Stimulated activated CD4-positive, alpha-beta T cell treated with anti-CD3 and anti-CD28 coated beads, Interleukin-15, amount 100 ng/mL, for 48 hours (primary cell): ENCODE data around the gene PDGFA.

Source experiments
- DNase-seq, 2 donors: peaks; one replicate each; pipeline ENCODE4 v3.0.0-alpha.2; 2020; ENCODE audit warnings: low read depth in 2 of 2

Gene PDGFA

DNA sequence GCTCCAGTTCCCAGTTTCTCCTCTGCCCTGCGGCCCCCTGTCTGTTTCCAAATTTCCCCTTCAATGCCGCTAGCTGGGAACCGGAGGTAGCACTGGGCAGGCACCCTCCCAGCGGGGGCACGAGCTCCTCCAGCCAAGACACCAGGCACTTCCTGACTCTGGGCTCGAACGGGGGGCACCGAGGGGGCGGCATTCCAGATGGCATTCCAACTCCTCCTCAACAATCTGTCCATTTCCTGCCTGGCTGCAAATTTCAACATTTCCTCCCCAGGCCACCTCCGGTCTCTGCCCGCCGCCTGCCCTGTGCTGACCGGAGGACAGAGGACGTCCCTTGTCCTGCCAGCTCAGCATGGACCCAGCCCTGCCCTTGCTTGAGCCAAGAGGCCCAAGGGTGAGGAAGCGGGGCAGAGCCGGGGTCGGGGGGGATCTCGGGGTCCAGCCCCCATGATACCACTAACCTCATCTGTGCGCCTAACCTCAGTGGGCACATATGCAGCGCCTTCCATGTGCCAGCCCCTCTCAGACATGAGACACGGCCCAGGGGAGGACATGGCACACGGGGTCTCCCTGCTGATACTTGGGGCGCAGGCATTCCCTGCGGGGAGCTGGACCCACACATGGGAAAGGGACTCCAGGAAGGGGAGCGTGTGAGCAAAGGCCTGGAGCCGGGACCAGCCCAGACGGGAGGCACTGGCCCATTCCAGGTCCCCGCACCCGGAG lies 58.0 kb downstream of the PDGFA start:
- DNase-seq: no peak

DNA sequence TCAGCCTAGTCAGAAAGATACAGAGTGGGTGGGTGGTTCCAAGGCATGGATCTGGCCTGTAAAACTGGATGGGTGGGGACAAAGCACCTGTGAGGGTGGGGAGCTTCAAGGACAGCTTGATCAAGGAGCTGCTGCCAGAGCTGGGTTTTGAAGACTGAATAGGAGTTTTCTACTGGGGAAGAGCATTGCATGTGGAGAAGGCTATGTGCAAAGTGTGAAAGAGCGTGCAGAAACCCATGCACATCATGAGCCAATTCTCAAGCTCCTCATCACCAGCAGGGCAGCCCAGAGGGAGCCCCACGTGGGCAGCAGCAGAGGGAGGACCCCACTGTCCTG lies 58.6 kb downstream of the PDGFA start:
- no peak for DNase-seq

DNA sequence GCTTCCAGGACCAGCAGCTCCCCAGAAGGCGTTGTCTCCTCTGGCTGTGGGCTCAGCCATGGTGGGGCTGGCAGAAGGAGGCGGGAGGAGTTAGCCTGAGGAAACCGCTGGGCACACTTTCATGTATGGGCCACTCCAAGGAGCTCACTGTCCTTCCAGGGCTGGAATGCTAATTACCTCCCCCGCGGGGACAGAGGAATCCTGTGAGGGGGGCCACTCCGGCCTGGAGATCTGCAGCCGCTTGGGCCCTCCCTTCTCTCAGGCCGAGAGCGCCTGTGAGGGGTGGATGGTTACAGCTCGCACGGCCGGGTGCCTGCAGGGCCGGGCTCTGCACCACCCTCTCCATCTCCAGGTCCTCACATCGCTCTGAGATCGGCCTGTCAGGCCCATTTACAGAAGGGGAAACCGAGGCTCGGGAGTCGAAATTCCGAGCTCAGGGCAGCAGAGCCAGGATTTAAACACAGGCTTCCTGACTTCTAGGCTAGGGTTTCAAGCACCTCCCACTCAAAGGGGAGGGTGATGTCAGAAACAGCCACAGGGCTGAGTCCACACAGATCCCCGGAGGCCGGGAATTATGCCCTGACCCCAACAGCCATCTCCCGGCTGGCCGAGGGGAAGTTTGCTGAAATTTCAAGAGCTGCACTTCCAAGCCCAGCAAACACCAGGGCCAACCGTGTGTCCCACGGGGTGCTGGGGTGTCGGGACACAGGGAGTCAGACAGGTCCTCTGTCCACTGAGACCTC lies 59.1 kb downstream of the PDGFA start:
- no peak for DNase-seq

DNA sequence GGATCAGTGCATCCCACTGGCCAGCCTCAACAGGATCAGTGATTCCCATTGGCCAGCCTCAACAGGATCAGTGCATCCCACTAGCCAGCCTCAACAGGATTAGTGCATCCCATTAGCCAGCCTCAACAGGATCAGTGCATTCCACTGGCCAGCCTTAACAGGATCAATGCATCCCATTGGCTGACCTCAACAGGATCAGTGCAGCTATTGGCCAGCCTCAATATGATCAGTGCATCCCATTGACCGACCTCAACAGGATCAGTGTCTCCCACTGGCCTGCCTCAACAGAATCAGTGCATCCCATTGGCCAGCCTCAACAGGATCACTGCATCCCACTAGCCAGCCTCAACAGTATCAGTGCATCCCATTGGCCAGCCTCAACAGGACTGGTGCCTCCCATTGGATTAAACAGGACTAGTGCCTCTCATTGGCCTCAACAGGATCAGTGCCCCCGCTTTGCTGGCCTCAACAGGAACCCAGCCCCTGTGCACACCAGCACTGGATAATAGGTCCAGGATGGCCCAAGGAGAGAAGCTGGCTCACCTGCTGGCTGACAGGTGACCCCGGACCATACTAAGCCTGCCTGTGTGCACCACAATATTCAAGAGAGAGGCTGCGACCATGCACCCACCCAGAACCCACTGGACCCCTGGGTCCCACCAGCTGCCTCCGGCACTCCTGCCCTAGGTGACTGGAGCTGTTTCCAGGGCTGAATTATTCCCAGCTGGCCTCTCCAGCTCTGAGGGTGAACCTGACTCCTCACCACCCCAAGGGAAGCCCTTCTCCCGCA lies 59.9 kb downstream of the PDGFA start:
- DNase-seq: no peak

DNA sequence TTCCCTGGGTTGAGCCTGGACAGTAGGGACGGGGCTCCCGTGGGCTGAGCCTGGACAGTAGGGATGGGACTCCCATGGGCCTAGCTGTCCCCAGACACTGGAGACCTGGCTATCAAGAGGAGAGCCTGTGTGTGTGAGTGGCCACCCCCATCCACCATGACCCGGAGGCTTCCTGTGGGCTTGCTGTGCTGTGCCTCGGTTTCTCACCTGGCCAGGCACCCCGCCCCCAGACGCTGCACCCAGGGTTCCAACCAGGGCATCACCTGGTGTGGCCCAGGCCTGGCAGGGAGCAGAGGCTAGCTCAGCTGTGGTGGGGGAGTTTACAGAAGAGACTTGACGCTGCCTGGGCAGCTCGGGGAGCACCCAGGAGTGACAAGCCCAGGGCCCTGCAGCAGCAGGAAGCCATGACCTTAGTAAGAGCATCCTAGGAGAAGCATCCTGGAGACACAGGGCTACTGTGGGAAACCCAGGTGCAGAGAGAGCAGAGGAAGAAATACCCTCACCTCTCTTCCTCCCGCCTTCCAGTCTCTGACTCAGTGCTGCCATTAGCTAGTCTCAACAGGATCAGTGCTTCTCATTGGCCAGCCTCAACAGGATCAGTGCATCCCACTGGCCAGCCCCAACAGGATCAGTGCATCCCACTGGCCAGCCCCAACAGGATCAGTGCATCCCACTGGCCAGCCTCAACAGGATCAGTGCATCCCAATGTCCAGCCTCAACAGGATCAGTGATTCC lies 61.0 kb downstream of the PDGFA start:
- DNase-seq: no peak

DNA sequence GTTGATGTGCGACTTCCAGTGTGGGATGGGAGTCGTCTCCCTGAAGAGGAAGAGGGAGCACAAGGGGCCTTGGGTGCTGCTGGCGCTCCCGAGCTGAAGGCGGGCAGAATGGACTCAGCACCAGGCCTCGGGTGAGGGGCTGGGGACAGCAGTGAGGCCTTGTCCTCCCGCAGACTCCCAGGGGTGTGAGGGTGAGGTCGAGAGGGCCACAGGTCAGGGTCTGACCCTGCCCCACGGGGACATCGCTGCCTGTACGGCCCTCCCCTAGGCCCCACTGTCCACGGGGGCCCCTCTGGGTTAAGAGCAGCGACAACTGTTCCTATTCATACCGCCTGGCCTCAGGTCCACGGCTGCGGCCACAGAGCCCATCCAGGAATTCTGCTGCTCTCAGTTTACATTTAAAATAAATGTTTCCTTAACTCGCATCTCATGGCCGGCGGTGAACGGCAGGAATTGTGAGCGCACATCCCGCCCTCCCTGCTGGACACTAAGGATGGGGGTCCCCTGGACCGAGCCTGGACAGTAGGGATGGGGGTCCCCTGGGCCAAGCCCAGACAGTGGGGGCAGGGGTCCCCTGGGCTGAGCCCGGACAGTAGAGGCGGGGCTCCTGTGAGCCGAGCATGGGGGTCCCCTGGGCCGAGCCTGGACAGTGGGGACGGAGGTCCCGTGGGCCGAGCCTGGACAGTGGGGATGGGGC lies 61.7 kb downstream of the PDGFA start:
- no peak for DNase-seq

DNA sequence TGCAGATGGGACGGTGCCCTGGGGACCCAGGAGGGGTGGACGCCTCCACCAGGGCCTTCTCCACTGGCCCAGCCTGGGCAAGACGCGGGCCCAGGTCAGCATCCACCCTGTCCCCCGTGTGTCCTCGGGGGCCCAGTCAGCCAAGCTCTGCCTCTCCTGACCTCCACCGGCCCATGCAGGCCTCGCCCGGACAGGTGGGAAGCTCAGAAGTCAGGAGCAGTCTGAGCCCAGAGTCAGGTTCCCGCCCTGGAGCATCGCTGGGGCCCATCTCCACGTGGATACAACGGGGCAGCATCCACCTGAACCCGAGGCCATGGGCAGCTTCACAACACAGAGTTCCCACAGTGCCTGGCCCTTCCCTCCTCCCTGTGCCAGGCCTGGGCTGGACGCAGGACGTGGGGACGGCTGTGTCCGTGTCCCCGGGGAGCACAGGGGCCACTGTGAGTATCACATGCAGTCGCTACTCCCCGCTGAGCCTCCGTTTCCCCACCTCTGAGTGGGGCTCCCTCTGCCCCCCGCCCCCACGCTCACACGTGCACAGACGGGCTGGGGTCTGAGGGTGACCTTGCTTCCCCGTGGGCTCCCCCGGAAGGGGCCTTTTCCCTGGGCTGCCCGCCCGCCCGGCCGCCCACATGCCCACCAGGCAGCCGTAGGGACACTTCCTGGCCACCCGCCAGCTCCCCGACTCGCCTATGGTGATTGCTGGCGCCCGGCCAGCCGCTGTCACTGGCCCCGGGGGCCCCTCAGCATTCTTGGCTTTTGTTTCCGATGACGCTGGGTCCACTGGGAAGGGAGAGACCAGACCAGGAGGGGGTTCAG lies 64.3 kb downstream of the PDGFA start:
- no peak for DNase-seq

DNA sequence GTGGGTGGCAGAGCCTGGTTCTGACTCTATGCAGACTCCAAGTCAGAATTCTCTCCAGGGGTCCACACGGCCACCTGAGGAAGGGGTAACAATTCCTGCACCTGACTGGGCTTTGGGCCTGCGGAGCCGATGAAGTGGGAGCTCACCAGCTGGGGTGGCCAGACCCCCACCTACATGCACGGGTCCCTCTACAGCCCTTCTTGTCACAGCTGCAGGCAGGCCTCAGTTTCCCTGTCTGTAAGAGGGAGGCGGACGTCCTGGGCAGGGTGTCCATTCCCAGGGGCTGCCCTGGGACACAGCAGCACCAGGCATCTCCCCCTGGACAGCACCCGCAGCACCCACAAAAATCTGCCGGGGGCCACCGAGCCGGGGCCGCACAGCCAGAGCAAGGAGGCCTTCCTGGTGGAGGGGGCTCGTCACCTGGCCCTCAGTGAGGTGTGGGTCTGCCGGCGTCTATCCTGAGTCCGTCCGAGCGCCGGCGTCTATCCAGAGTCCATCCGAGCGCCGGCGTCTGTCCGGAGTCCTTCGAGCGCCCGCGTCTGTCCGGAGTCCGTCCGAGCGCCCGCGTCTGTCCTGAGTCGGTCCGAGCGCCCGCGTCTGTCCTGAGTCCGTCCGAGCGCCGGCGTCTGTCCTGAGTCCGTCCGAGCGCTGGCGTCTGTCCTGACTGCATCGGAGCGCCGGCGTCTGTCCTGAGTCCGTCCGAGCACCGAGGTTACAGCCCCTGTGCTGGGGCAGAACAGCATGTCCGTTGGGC lies 65.1 kb downstream of the PDGFA start:
- DNase-seq: no peak

DNA sequence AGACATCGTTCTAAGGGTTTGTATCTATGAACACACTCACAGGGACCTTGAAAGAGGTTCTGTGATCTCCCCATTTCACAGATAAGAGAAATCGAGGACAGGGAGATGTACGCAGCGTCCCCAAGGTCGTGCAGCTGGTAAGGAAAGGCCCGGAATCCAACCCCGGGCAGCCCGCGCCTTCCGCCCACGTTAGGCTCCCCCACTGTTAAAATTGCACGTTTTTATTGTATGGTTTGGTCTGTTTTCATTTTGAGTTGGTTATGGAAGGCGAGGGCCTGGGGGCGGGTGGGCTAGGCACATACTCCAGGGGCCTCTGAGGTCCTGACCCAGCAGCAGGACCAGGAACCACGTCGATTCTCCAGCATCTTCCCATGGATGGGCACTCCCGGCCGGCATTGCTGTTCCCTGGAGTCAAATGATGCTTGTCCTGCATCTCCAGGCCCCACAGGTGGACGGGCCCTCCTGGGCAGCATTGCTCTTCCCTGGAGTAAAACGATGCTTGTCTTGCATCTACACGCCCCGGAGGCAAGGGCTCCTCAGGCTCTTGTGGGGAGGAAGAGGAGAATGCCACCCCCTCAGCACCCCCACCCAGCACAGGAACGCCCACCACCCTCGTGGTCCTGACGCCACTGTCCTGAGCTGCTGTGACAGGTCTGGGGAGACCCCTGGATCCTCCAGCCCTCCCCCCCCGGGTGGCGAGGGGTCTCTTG lies 65.9 kb downstream of the PDGFA start:
- no peak for DNase-seq

DNA sequence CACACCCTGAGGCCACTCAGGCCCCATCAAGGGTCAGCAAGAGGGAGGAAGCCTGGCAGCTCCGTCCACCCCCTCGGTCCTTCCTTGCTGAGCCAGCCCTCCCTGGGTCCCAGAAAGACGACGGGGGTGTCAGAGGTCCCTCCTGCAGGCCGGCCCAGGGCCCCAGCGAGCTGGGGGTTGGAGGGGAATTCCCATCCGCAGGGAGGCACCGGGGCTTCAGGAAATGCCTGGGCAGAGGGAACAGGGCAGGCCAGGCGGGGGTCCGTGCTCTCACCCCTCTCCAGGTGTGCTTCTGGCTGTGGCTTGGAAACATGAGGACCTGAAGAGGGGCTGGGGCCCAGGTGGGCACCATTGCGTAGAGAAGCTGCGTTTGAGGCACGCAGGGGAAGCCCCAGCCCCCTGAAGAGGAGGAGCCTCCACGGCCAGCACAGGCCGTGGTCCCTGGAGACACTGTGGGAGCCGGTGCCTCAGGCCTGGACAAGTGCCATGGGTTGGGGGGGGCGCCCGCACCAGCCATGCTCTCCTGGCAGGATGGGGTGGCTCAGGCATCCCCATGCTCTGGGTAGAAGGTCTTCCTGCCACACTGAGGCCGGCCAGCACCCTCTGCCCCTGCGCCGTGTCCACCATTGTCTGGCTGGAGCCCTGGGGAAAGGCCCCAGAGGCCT lies 66.7 kb downstream of the PDGFA start:
- no peak for DNase-seq

DNA sequence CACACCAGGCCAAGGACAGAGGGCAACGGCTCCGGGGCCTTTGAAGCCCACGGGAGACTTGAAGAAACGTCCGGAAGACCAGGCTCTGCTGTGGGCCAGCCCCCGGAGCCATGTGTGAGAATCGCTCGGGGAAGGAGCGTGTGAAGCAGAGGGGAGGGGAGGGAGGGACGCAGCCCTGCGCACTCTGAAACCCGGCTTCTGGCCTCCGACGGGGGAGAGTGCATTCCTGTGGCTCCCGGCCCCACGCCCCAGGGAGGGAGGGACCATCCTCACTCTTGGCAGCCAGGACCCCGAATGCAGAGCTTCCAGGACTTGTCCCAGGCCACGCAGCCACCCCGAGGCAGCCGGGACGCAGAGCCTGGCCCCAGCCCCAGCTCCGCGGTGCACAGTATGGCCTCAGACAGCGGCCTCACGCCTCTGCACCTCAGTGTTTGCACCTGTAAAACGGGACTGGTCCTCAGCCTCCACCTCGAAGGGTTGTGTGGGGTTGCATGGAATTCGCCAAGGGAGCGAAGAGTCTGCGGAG lies 67.4 kb downstream of the PDGFA start:
- no peak for DNase-seq

DNA sequence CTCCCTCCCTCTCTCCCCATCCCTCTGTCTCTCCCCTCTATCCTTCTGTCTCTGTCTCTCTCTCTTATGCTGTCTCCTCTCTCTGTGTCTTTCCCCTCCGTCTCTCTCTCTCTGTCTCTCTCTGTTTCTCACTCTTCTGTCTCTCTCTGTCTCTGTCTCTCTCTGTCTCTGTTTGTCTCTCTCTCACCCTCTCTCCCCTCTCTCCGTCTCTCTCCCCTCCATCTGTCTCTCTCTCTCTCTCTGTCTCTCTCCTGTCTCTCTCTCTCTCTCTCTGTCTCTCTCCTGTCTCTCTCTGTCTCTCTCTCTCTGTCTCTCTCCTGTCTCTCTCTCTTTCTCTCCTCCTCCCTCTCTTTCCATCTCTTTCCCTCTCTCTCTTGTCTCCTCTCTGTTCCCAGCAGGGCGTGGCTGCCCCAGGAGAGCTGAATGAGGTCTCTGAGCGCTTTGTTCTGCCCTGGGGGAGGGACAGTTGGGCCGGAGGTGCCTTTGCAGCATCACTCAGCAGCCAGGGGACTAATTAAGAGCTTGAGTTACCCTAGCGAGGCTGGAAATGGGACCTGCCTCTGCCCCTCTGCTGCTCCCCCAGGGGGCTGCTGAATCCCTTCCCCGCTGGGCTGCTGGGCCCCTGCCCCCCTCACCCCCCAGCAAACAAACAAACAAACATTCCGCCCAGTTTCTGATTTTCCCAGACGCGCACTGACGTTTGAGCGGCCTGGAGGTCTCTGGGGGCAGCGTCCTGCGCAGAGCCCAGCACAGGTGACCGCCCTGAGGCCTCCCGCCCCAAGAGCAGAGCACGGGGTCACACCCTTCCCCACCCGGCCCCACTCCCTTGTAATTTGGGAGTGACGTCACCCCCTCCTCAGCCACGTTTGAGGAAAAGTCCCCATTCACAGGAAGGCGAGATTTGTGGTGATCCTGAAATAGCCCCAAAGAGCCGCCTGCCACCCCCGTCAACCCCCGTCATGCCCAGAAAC lies 68.1 kb downstream of the PDGFA start:
- no peak for DNase-seq

DNA sequence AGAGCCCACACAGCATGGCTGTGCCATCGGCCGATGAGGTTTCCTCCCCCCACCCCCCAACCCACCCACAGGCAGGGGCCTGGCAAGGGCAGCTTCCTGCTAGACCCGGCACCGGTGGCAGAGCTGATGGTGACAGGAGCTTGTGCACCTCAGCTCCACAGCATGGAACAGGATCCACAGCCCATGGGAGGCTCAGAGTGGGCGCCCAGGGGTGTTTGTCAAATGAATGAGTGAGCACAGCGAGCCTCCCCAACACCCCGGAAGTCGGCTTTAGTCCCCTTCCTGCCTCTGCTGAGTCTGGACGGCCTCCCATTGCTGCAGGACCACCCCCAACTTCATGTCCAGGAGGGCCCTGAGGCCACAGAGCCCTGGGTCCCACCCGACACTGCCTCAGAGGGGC lies 68.9 kb downstream of the PDGFA start:
- no peak for DNase-seq

DNA sequence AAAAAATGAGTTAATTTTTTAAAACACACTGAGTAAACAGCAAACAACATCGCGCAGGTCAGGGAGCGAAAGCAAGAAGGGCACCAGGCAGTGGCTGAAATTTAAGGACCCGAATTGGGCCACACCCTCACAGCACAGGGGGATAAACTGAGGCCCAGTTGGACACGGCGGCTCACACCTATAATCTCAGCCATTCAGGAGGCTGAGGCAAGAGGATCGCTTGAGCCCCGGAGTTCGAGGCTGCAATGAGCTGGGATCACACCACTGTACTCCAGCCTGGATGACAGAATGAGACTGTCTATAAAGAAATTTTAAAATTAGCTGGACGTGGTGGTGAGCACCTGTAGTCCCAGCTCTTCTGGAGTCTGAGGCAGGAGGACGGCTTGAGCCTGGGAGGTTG lies 69.6 kb downstream of the PDGFA start:
- DNase-seq: no peak

DNA sequence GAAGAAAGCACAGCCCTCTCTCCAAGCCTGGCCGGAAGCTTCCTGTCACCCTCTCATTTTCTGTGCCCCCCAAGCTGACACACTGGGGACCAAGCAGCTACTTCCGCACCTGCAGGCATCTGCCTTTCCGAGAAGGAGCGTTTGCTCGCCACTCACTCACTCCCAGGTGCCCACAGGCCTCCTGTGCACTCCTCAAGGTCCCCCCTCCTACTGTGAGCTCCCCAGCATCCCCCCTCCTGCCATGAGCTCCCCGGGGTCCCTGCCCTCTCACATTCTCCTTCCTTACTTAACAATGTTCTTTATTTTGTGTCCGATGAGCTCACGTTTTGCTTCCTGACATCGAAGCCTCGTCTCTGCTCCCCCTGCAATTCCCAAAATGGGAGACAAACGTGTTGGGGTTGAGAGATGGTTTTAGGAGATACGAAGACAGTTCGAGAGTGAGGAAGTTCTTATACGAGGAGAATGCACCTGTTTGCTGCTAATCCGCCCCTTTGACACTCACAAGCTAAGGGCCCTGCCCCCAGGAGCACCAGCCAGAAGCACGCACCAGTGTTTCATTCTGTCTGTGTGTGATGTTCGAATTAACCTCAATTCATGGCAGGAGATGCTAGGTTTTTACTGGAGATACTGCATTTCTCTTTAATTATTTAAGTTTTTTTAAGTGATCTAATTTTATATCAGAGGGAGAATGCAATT lies 70.2 kb downstream of the PDGFA start:
- DNase-seq: no peak

DNA sequence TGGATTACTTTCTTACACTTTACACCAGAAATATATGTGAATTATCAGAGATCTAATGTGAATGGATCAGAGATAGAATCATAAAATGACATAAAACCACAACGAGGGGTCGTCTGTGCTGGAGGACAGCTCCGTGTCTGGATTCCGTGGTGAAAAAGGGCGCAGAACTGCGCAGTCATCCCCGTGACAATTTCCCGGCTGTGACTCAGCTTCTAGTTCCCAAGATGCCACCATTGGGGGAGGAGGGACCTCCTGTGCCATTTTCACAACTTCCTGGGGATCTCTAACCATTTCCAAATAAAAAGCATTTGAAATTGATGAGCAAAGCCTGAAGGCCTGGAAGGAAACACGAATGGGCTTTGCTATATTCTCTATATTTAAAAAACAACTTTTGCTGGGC lies 72.1 kb downstream of the PDGFA start:
- DNase-seq: no peak
